GM23338 (cell line): ENCODE results near the gene INPP5D. TPM values are rescaled to one million over a fixed set of nuclear protein-coding genes. Genes with fewer than 3 reads are reported as not detected.

Experiments used
- ATAC-seq: fragments of 200-7000 bp; cut with Tn5 transposase; 3 replicates; pipeline ENCODE4 v1.9.1; 2020
- DNase-seq: peaks from one replicate; pipeline ENCODE4 v3.0.0-alpha.2; 2015; ENCODE audit warnings: low spot score
- H2AFZ ChIP-seq: fragments of 200-600 bp; sonication (generic); 2 replicates; pipeline ENCODE4 v1.8.0; 2016; ENCODE audit warnings: antibody characterized with exemption, mild to moderate bottlenecking, moderate library complexity
- H3F3A ChIP-seq: fragments of 200-600 bp; sonication (generic); replicated peaks from 2 replicates; pipeline ENCODE4 v1.8.0; 2017; ENCODE audit warnings: antibody characterized with exemption, mixed run types, low read depth
- H3K27ac ChIP-seq: fragments of 200-600 bp; sonication (generic); 2 replicates; pipeline ENCODE4 v1.6.1; 2016; ENCODE audit warnings: low read depth
- H3K27me3 ChIP-seq: fragments of 200-600 bp; sonication (generic); 2 replicates; pipeline ENCODE4 v1.8.0; 2016; ENCODE audit warnings: mild to moderate bottlenecking, mixed run types, moderate library complexity; ENCODE audit not compliant: insufficient read depth
- H3K36me3 ChIP-seq: fragments of 200-600 bp; sonication (generic); 2 replicates; pipeline ENCODE4 v1.8.0; 2016; ENCODE audit warnings: mild to moderate bottlenecking; ENCODE audit not compliant: insufficient read depth
- H3K4me1 ChIP-seq: fragments of 200-600 bp; sonication (generic); 2 replicates; pipeline ENCODE4 v1.8.0; 2016; ENCODE audit warnings: mild to moderate bottlenecking, moderate library complexity; ENCODE audit not compliant: insufficient read depth
- H3K4me2 ChIP-seq: fragments of 200-600 bp; sonication (generic); 2 replicates; pipeline ENCODE4 v1.7.1; 2017; ENCODE audit warnings: mixed run types
- H3K4me3 ChIP-seq: fragments of 200-600 bp; sonication (generic); 2 replicates; pipeline ENCODE4 v1.6.1; 2016; ENCODE audit warnings: mixed run types
- H3K79me2 ChIP-seq: fragments of 200-600 bp; sonication (generic); replicated peaks from 2 replicates; pipeline ENCODE4 v1.8.0; 2017; ENCODE audit warnings: mild to moderate bottlenecking; ENCODE audit not compliant: insufficient read depth
- H3K9me2 ChIP-seq: fragments of 200-600 bp; sonication (generic); 2 replicates; pipeline ENCODE4 v1.8.0; 2017; ENCODE audit not compliant: insufficient read depth
- H4K20me1 ChIP-seq: fragments of 200-600 bp; sonication (generic); replicated peaks from 2 replicates; pipeline ENCODE4 v1.8.0; 2017; ENCODE audit warnings: mild to moderate bottlenecking; ENCODE audit not compliant: insufficient read depth
- H3K27ac Mint-ChIP-seq: 2 replicates; pipeline ENCODE4 v1.8.0; 2020; ENCODE audit warnings: inconsistent platforms, mild to moderate bottlenecking, moderate library complexity, mixed read lengths
- H3K27me3 Mint-ChIP-seq: 3 replicates; pipeline ENCODE4 v1.8.0; 2022; ENCODE audit warnings: low read depth, mild to moderate bottlenecking, moderate library complexity, mixed read lengths, inconsistent platforms; ENCODE audit not compliant: insufficient read depth, poor library complexity
- H3K36me3 Mint-ChIP-seq: 3 replicates; pipeline ENCODE4 v1.8.0; 2021; ENCODE audit warnings: low read depth, mild to moderate bottlenecking, inconsistent platforms, moderate library complexity, mixed read lengths
- H3K4me1 Mint-ChIP-seq: 3 replicates; pipeline ENCODE4 v1.8.0; 2020; ENCODE audit warnings: mild to moderate bottlenecking, inconsistent platforms, mixed read lengths
- H3K4me3 Mint-ChIP-seq: 3 replicates; pipeline ENCODE4 v1.8.0; 2021; ENCODE audit warnings: moderate library complexity, mild to moderate bottlenecking, inconsistent platforms, mixed read lengths
- H3K9me3 Mint-ChIP-seq: 3 replicates; pipeline ENCODE4 v1.8.0; 2020; ENCODE audit warnings: moderate library complexity, mild to moderate bottlenecking, inconsistent platforms, mixed read lengths
- CREB1 ChIP-seq: fragments of 250-450 bp; sonication (Bioruptor Pico); IDR thresholded peaks from 2 replicates; pipeline ENCODE4 v1.5.0; 2020; ENCODE audit warnings: low read depth, mild to moderate bottlenecking, moderate library complexity
- CTCF ChIP-seq, 2 experiments: fragments of 200-600 bp in 1 of 2; sonication (generic) in 1 of 2; conservative IDR thresholded peaks; 2 replicates each; pipeline versions ENCODE4 v1.5.1 to v1.6.1; 2016 to 2017; ENCODE audit warnings: antibody characterized with exemption in 2 of 2, low read depth in 2 of 2, mild to moderate bottlenecking in 2 of 2, moderate library complexity in 1 of 2
- EZH2 ChIP-seq: fragments of 200-600 bp; sonication (generic); IDR thresholded peaks from one replicate; pipeline ENCODE4 v1.8.0; 2017; ENCODE audit warnings: antibody characterized with exemption, mild to moderate bottlenecking, low read depth; ENCODE audit not compliant: unreplicated experiment
- EZH2phosphoT487 ChIP-seq: fragments of 200-600 bp; sonication (generic); IDR thresholded peaks from one replicate; pipeline ENCODE4 v1.8.1; 2018; ENCODE audit warnings: antibody characterized with exemption; ENCODE audit not compliant: unreplicated experiment
- JUNB ChIP-seq: IDR thresholded peaks from one replicate; pipeline ENCODE4 v1.6.1; 2016; ENCODE audit warnings: antibody characterized with exemption; ENCODE audit not compliant: unreplicated experiment
- NANOG ChIP-seq: IDR thresholded peaks from 2 replicates; pipeline ENCODE4 v1.6.1; 2016; ENCODE audit warnings: antibody characterized with exemption, borderline replicate concordance
- POLR2AphosphoS5 ChIP-seq: IDR thresholded peaks from 2 replicates; pipeline ENCODE4 v1.6.1; 2016; ENCODE audit warnings: antibody characterized with exemption, low read depth
- REST ChIP-seq: IDR thresholded peaks from one replicate; pipeline ENCODE4 v1.6.1; 2018; ENCODE audit warnings: antibody characterized with exemption; ENCODE audit not compliant: unreplicated experiment
- STAT1 ChIP-seq: IDR thresholded peaks from one replicate; pipeline ENCODE4 v1.6.1; 2016; ENCODE audit warnings: antibody characterized with exemption; ENCODE audit not compliant: unreplicated experiment
- ZNF114 ChIP-seq: fragments of 250-450 bp; sonication (Bioruptor Pico); IDR thresholded peaks from 2 replicates; pipeline ENCODE4 v1.5.0; 2020; ENCODE audit warnings: mild to moderate bottlenecking, moderate library complexity
- ZNF331 ChIP-seq: fragments of 250-450 bp; sonication (Bioruptor Pico); IDR thresholded peaks from 2 replicates; pipeline ENCODE4 v1.5.0; 2020; ENCODE audit warnings: low read depth, mild to moderate bottlenecking, moderate library complexity
- ZNF462 ChIP-seq: fragments of 250-450 bp; sonication (Bioruptor Pico); IDR thresholded peaks from 2 replicates; pipeline ENCODE4 v1.5.0; 2020; ENCODE audit warnings: mild to moderate bottlenecking, moderate library complexity
- polyA plus RNA-seq: library from polyadenylated mRNA; unstranded; fragments of >200 nt; fragmentation: Nextera tagmentation; extraction: Ambion mirVana; gene quantifications from 2 replicates; pipeline ENCODE4 v1.2.1, GENCODE V29; 2016
- total RNA-seq: library from RNA; depleted of rRNA; stranded (reverse); fragments of >200 nt; shearing (Covaris generic); gene quantifications from 2 replicates; pipeline ENCODE4 v1.2.3, GENCODE V29; 2014
- TF ChIP-seq, protein P1 (sequence below): IDR thresholded peaks from 2 replicates; pipeline ENCODE4 v1.6.1; 2016; ENCODE audit warnings: antibody characterized with exemption

Gene INPP5D
- total and polyA plus RNA-seq, 2 experiments from 2014 or later = 6.6 to 8.3 TPM

DNA sequence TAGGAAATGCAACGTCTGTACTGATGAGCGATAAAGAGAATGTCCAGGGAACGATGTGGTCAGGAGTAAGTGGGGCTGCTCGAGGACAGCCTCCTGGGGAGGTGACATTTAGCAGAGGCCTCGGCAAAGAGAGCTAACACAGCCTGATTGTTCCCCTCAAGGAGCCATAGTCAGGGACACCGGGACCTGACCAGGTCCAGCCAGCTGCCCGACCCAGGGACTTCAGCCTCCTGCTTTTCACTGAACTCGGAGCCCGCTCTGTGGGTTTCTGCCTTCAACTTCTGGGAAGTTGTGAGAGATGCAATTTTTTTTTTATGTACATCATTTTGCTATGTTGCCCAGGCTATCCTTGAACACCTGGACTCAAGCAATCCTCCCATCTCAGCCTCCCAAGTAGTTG is 17.6 kb upstream of the INPP5D start:
- Histone ChIP-seq H3K79me2 (no peaks in the 10 kb centered on the region), H3K4me2 (no peak overlapping the region), H2AFZ (no peak overlapping the region), H3K27ac (no peak overlapping the region), H3F3A (no peaks in the 10 kb centered on the region), H3K9me2 (no peaks in the 10 kb centered on the region), H4K20me1 (no peaks in the 10 kb centered on the region), H3K36me3 (no peaks in the 10 kb centered on the region), H3K4me3 (no peak overlapping the region), H3K27me3 (no peaks in the 10 kb centered on the region), H3K4me1 (no peaks in the 10 kb centered on the region)
- H3K4me3 Mint-ChIP-seq = no peak overlapping the region
- DNase-seq (no peak), ATAC-seq (no peak)
- H3K9me3 Mint-ChIP-seq = no peaks in the 10 kb centered on the region; the same call in 2 of the 3 replicates
- no peaks in the 10 kb centered on the region; the same call in 2 of the 3 replicates for H3K36me3 Mint-ChIP-seq
- peaks cover 3% of the 10 kb centered on the region for H3K27me3 Mint-ChIP-seq
- H3K27ac Mint-ChIP-seq = no peak overlapping the region
- no peak for TF ChIP-seq NANOG
- TF ChIP-seq STAT1 = no peak
- TF ChIP-seq, protein P1, sequence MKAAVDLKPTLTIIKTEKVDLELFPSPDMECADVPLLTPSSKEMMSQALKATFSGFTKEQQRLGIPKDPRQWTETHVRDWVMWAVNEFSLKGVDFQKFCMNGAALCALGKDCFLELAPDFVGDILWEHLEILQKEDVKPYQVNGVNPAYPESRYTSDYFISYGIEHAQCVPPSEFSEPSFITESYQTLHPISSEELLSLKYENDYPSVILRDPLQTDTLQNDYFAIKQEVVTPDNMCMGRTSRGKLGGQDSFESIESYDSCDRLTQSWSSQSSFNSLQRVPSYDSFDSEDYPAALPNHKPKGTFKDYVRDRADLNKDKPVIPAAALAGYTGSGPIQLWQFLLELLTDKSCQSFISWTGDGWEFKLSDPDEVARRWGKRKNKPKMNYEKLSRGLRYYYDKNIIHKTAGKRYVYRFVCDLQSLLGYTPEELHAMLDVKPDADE = no peak
- no peak for TF ChIP-seq CTCF (conservative IDR thresholded peaks at IDR 0.05; ENCODE audit: low read depth in 2 of 2)
- TF ChIP-seq EZH2phosphoT487 = no peak
- no peak for TF ChIP-seq POLR2AphosphoS5
- no peak for TF ChIP-seq ZNF331 (CRISPR knock-in tag)
- no peak for TF ChIP-seq EZH2
- no peak for TF ChIP-seq JUNB
- TF ChIP-seq CREB1 (CRISPR knock-in tag) = no peak
- no peak for TF ChIP-seq ZNF114
- no peak for TF ChIP-seq ZNF462 (CRISPR knock-in tag)
- no peak for TF ChIP-seq REST
- peaks cover 3% of the 10 kb centered on the region for H3K4me1 Mint-ChIP-seq
